Hematopoietic multipotent progenitor cell treated with erythropoietin and hydrocortisone succinate and interleukin-3 and kit ligand, for 15 days (in vitro differentiated cells): ENCODE data around the gene PARD3B.

ENCODE experiments used
- DNase-seq: peaks from one replicate; pipeline ENCODE4 v3.0.0-alpha.2; 2015; ENCODE audit warnings: low spot score

The PARD3B gene

DNA sequence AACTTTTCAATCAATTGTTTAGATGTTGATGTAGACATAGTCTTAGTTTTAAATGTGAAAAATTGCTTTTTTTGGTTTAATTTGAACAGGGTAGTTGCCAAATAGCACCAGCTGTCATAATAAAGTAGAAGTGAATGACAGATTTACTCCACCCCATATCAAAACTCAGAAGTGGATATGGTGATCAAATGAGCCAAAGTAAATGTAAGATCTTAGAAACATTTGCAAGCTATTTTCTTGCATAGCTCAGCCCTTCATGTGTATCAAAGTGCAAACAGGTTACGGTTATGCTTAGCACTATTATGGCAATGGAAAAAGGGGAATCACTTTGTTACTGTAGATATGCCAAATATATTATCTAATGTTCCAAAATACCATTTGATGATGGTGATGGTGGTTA is 596.1 kb downstream of the PARD3B start:
- no peak for DNase-seq

DNA sequence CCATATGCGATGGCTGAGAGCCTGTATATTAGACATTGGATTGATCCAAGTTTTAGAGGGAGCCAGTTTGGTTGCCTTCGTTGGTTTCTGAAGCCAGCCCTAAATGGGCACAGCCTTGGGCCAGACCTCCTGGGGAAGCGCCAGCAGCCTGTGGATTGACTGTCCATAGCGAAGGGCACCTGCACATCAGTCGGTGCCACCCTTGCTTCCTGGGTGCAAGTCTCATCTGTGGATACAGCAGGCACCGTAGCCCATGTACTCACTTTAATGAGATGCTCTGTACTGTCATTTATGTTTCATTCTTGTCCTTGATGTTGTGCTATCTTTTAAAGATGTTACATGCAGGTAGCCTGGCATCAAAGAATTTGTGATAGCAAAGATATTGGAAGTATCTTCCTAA is 600.6 kb downstream of the PARD3B start:
- no peak for DNase-seq

DNA sequence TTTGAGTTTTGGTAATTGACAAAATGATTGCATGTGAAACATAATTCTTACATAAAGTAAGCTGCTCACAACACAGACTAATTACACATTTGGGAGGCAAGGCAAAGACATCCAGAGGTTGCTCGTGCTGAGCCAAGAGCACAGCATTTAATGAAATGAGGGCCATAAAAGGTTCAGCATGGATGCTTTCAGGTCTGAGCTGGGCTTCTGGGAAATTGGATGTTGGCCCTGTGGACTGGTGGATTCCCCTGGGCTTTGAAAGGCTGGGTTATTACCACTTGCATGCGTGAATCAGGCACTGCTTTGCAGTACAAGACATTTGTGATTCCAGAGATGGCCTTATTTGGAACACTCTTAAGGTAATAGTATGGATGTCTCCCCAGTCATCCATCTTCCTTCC is 603.5 kb downstream of the PARD3B start:
- DNase-seq: no peak

DNA sequence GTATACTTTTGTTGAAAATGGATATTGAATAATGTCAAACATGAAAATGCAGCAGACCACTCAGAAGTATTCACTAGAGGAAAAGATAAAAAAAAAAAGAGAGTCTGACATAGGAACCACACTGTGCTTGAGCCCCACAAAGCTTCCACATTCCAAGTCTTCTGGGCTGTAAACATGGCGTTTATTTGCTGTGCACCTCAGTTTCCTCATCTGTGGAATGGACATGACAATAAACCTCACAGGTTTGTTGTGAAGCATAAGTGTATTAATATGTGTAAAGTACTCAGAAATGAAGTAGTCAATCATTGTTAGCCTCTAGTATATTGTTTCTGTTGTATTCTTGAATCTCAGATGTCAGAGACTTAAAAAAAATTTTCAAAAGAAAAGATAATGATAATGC is 611.2 kb downstream of the PARD3B start:
- no peak for DNase-seq

GRCh38 chr2:205158404-205158803 is 613.1 kb downstream of the PARD3B start:
- DNase-seq: no peak

- DNase-seq: no peak
These were observed 616.0 kb downstream of the PARD3B start for GRCh38 chr2:205161156-205161839.

DNA sequence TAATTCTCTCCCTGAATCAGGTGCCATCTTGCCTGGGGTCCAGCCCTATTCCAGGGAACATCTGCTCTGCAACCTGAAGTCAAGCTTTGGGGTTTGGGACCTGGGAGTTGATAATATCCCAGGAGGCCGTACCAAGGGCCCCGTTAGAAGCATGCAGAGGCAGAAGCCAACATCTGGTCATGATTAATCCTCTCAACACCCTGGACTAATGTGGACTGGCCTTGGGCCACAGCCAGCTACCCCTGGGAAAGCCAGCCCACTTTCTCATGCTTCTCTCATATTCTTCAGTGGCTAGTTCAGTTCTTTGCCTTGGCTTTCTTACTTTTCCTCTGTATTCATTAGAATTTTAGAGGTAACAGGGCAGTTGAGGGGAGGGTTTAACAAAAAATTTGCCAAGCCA is 621.5 kb downstream of the PARD3B start:
- DNase-seq: no peak

GRCh38 chr2:205169012-205169411 is 623.7 kb downstream of the PARD3B start:
- DNase-seq: no peak

DNA sequence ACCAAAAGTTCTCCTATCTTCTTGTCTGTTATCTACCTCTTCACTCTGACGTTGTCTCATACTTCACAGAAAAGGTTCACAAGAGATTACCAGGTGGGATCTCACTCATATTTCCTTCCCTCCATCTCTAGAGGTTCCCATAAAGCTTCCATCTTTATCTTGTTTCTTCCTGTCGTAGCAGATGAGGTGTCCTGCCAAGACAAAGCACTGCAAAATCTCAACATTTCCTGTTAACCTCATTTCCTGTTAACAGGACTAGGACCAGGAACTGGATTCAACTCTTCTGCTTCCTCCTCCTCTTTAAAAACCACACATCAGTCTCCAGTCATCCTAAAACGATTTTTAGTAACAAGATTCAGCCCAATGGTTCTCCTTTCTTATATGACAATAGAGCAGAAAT is 624.2 kb downstream of the PARD3B start:
- no peak for DNase-seq

GRCh38 chr2:205170399-205170798 is 625.1 kb downstream of the PARD3B start:
- DNase-seq: no peak

GRCh38 chr2:205171261-205171940 is 626.1 kb downstream of the PARD3B start:
- DNase-seq: no peak

DNA sequence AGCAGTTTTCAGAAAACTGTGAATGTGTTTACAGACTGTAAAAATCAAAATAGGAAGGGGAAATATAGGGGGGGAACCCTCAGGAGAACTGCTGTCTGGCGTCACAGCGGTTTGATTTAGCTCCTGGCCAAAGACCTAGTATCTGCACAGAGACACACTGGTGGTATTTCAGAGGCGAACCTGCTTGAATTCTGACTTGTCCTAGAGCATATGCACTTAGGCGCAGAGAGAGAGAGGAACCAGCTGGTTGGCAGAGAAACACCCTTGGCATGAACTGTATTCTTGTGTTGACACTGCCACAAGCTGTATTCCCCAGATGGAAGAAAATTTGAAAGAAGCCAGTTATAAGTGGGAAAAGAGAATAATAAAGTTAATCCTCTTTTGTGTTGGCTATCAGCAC is 630.6 kb downstream of the PARD3B start:
- no peak for DNase-seq

DNA sequence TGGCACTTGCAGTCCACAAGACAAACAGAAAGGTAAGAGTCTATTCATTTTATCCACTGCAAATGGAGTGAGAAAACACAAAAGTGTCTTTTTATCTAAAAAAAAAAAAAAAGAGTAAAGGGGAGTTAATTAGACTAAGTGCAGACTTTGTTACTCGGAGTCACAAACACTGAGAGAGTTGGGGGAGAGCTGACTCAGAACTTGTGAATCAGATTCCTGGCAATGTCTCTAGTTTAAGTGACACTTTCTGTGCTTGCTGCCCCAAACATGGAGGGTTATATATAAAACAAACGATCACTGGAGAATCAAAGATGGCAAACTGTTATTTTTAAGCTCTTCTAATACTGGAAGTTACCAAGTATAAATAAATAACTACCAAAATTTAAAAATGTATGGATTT is 631.3 kb downstream of the PARD3B start:
- no peak for DNase-seq

- no peak for DNase-seq
These were observed 632.3 kb downstream of the PARD3B start for GRCh38 chr2:205177546-205177945.

- no peak for DNase-seq
These were observed 635.5 kb downstream of the PARD3B start for GRCh38 chr2:205180730-205181129.

DNA sequence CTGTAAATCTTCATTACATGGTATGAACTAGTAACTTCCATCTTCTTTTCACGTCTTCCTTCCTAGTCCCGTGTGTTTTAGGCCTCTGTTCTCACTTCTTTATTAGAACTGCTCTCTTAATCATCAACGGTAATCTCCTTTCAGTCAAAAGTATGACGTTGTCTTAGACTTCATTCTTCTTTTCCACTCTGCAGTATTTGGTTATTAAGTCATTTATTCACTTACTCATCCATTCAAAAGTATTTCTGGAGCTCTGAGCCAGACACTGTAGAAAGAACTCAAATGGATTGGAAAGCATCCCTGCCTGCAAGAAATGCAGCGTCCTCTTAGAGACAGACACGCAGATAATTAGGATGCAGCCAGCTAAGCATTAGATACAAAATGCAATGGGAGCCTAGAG is 642.5 kb downstream of the PARD3B start:
- DNase-seq: no peak

GRCh38 chr2:205188239-205189138 is 643.2 kb downstream of the PARD3B start:
- DNase-seq: no peak

GRCh38 chr2:205189301-205189700 is 644.0 kb downstream of the PARD3B start:
- DNase-seq: no peak

- no peak for DNase-seq
These were observed 645.3 kb downstream of the PARD3B start for GRCh38 chr2:205190528-205190927.

GRCh38 chr2:205193125-205193835 is 648.0 kb downstream of the PARD3B start:
- DNase-seq: no peak

GRCh38 chr2:205193836-205194228 is 648.6 kb downstream of the PARD3B start:
- DNase-seq: no peak

- no peak for DNase-seq
These were observed 652.3 kb downstream of the PARD3B start for GRCh38 chr2:205197468-205198139.
